Measurements from ENCODE around the gene ISG15.

The ISG15 gene

GRCh38 chr1:1037366-1038327 lies 24.4 kb downstream of the ISG15 start:
- WGBS: 89% methylated on average over 30 of the region's 30 CpGs
- H3K4me3 ChIP-seq (ENCODE audit: low read length): no peak overlapping the region
- peaks cover 47% of the 10 kb centered on the region for H3K27me3 ChIP-seq (ENCODE audit: insufficient read depth, low read length)
- no peaks in the 10 kb centered on the region for H3K4me1 ChIP-seq (ENCODE audit: insufficient read depth, low read length)
- no peaks in the 10 kb centered on the region for H3K9me3 ChIP-seq (ENCODE audit: insufficient read depth, low read depth, low read length)
- peaks cover 17% of the 10 kb centered on the region for H3K36me3 ChIP-seq (ENCODE audit: insufficient read depth, low read length)
- H3K27ac ChIP-seq (ENCODE audit: low read depth, low read length): no peak overlapping the region
- H3K9ac ChIP-seq (ENCODE audit: low read depth, low read length): no peak overlapping the region

GRCh38 chr1:1038694-1039093 lies 25.4 kb downstream of the ISG15 start:
- Histone ChIP-seq H3K36me3 (ENCODE audit: insufficient read depth, low read length) (peaks cover 27% of the 10 kb centered on the region), H3K4me1 (ENCODE audit: insufficient read depth, low read length) (no peaks in the 10 kb centered on the region), H3K27ac (ENCODE audit: low read depth, low read length) (no peak overlapping the region), H3K9me3 (ENCODE audit: insufficient read depth, low read depth, low read length) (no peaks in the 10 kb centered on the region), H3K27me3 (ENCODE audit: insufficient read depth, low read length) (peaks cover 47% of the 10 kb centered on the region), H3K4me3 (ENCODE audit: low read length) (no peak overlapping the region), H3K9ac (ENCODE audit: low read depth, low read length) (no peak overlapping the region)
- 90% methylated on average over 6 of the region's 6 CpGs for WGBS

GRCh38 chr1:1039145-1039910 lies 26.0 kb downstream of the ISG15 start:
- Histone ChIP-seq H3K27ac (ENCODE audit: low read depth, low read length) (no peak overlapping the region), H3K4me3 (ENCODE audit: low read length) (peak overlapping the region; percentile 49; the same call in 1 of the 2 replicates), H3K27me3 (ENCODE audit: insufficient read depth, low read length) (peaks cover 41% of the 10 kb centered on the region), H3K4me1 (ENCODE audit: insufficient read depth, low read length) (no peaks in the 10 kb centered on the region), H3K9ac (ENCODE audit: low read depth, low read length) (no peak overlapping the region), H3K9me3 (ENCODE audit: insufficient read depth, low read depth, low read length) (no peaks in the 10 kb centered on the region), H3K36me3 (ENCODE audit: insufficient read depth, low read length) (peaks cover 33% of the 10 kb centered on the region)
- 51% methylated on average over 16 of the region's 17 CpGs for WGBS

- Histone ChIP-seq H3K4me1 (ENCODE audit: insufficient read depth, low read length) (no peaks in the 10 kb centered on the region), H3K9me3 (ENCODE audit: insufficient read depth, low read depth, low read length) (no peaks in the 10 kb centered on the region), H3K4me3 (ENCODE audit: low read length) (peak overlapping the region; percentile 49), H3K36me3 (ENCODE audit: insufficient read depth, low read length) (peaks cover 41% of the 10 kb centered on the region), H3K27ac (ENCODE audit: low read depth, low read length) (no peak overlapping the region; the same call in 1 of the 2 replicates), H3K9ac (ENCODE audit: low read depth, low read length) (peak overlapping the region; percentile 38; the same call in 1 of the 2 replicates), H3K27me3 (ENCODE audit: insufficient read depth, low read length) (peaks cover 34% of the 10 kb centered on the region)
- 7% methylated on average over 91 of the region's 99 CpGs for WGBS
Measured at GRCh38 chr1:1040004-1040991, 27.0 kb downstream of the ISG15 start.

GRCh38 chr1:1041092-1041523 lies 27.8 kb downstream of the ISG15 start:
- H3K27me3 ChIP-seq (ENCODE audit: insufficient read depth, low read length): peaks cover 32% of the 10 kb centered on the region
- no peaks in the 10 kb centered on the region for H3K4me1 ChIP-seq (ENCODE audit: insufficient read depth, low read length)
- no peaks in the 10 kb centered on the region for H3K9me3 ChIP-seq (ENCODE audit: insufficient read depth, low read depth, low read length)
- peak overlapping the region; percentile 44; the same call in 1 of the 2 replicates for H3K9ac ChIP-seq (ENCODE audit: low read depth, low read length)
- WGBS: 30% methylated on average over 58 of the region's 60 CpGs
- peak overlapping the region; percentile 44 for H3K4me3 ChIP-seq (ENCODE audit: low read length)
- peaks cover 44% of the 10 kb centered on the region for H3K36me3 ChIP-seq (ENCODE audit: insufficient read depth, low read length)
- no peak overlapping the region for H3K27ac ChIP-seq (ENCODE audit: low read depth, low read length)

- H3K9me3 ChIP-seq (ENCODE audit: insufficient read depth, low read depth, low read length): no peaks in the 10 kb centered on the region
- WGBS: 93% methylated on average over 25 of the region's 25 CpGs
- no peaks in the 10 kb centered on the region for H3K4me1 ChIP-seq (ENCODE audit: insufficient read depth, low read length)
- no peak overlapping the region for H3K4me3 ChIP-seq (ENCODE audit: low read length)
- H3K27me3 ChIP-seq (ENCODE audit: insufficient read depth, low read length): peaks cover 32% of the 10 kb centered on the region
- H3K9ac ChIP-seq (ENCODE audit: low read depth, low read length): no peak overlapping the region
- no peak overlapping the region for H3K27ac ChIP-seq (ENCODE audit: low read depth, low read length)
- H3K36me3 ChIP-seq (ENCODE audit: insufficient read depth, low read length): peaks cover 47% of the 10 kb centered on the region
Measured at GRCh38 chr1:1041873-1042272, 28.6 kb downstream of the ISG15 start.

- WGBS: 91% methylated on average over 10 of the region's 10 CpGs
- H3K36me3 ChIP-seq (ENCODE audit: insufficient read depth, low read length): peaks cover 53% of the 10 kb centered on the region
- H3K4me3 ChIP-seq (ENCODE audit: low read length): no peak overlapping the region
- no peaks in the 10 kb centered on the region for H3K4me1 ChIP-seq (ENCODE audit: insufficient read depth, low read length)
- no peak overlapping the region for H3K9ac ChIP-seq (ENCODE audit: low read depth, low read length)
- H3K27me3 ChIP-seq (ENCODE audit: insufficient read depth, low read length): peaks cover 27% of the 10 kb centered on the region
- no peaks in the 10 kb centered on the region for H3K9me3 ChIP-seq (ENCODE audit: insufficient read depth, low read depth, low read length)
- H3K27ac ChIP-seq (ENCODE audit: low read depth, low read length): no peak overlapping the region
Measured at GRCh38 chr1:1042835-1043234, 29.5 kb downstream of the ISG15 start.

- 96% methylated on average over 27 of the region's 27 CpGs for WGBS
- H3K27ac ChIP-seq (ENCODE audit: low read depth, low read length): no peak overlapping the region
- H3K27me3 ChIP-seq (ENCODE audit: insufficient read depth, low read length): peaks cover 22% of the 10 kb centered on the region
- H3K4me1 ChIP-seq (ENCODE audit: insufficient read depth, low read length): no peaks in the 10 kb centered on the region
- H3K9ac ChIP-seq (ENCODE audit: low read depth, low read length): no peak overlapping the region
- H3K9me3 ChIP-seq (ENCODE audit: insufficient read depth, low read depth, low read length): no peaks in the 10 kb centered on the region
- peaks cover 53% of the 10 kb centered on the region for H3K36me3 ChIP-seq (ENCODE audit: insufficient read depth, low read length)
- no peak overlapping the region for H3K4me3 ChIP-seq (ENCODE audit: low read length)
Measured at GRCh38 chr1:1043411-1043810, 30.1 kb downstream of the ISG15 start.

- peaks cover 53% of the 10 kb centered on the region for H3K36me3 ChIP-seq (ENCODE audit: insufficient read depth, low read length)
- no peak overlapping the region for H3K9ac ChIP-seq (ENCODE audit: low read depth, low read length)
- H3K4me3 ChIP-seq (ENCODE audit: low read length): no peak overlapping the region
Measured at GRCh38 chr1:1043921-1044320, 30.6 kb downstream of the ISG15 start.

GRCh38 chr1:1044455-1045078 lies 31.3 kb downstream of the ISG15 start:
- 94% methylated on average over 34 of the region's 34 CpGs for WGBS

More at GRCh38 chr1:1043921-1044320, 30.6 kb downstream of the ISG15 start:
- H3K9me3 ChIP-seq (ENCODE audit: insufficient read depth, low read depth, low read length): no peaks in the 10 kb centered on the region
- 97% methylated on average over 33 of the region's 33 CpGs for WGBS
- H3K27me3 ChIP-seq (ENCODE audit: insufficient read depth, low read length): peaks cover 17% of the 10 kb centered on the region
- H3K27ac ChIP-seq (ENCODE audit: low read depth, low read length): no peak overlapping the region
- no peaks in the 10 kb centered on the region for H3K4me1 ChIP-seq (ENCODE audit: insufficient read depth, low read length)

More at GRCh38 chr1:1044455-1045078, 31.3 kb downstream of the ISG15 start:
- H3K36me3 ChIP-seq (ENCODE audit: insufficient read depth, low read length): peaks cover 56% of the 10 kb centered on the region
- no peaks in the 10 kb centered on the region for H3K9me3 ChIP-seq (ENCODE audit: insufficient read depth, low read depth, low read length)
- no peak overlapping the region for H3K9ac ChIP-seq (ENCODE audit: low read depth, low read length)
- H3K4me3 ChIP-seq (ENCODE audit: low read length): no peak overlapping the region
- H3K4me1 ChIP-seq (ENCODE audit: insufficient read depth, low read length): no peaks in the 10 kb centered on the region
- H3K27ac ChIP-seq (ENCODE audit: low read depth, low read length): no peak overlapping the region
- H3K27me3 ChIP-seq (ENCODE audit: insufficient read depth, low read length): peaks cover 10% of the 10 kb centered on the region

All from HUES64 (cell line).